Keratinocyte (primary cell): ENCODE measurements around the gene RBL1. TPM values are rescaled to one million over a fixed set of nuclear protein-coding genes. Genes with fewer than 3 reads are reported as not detected.

Experiments
- DNase-seq: peaks from one replicate; pipeline ENCODE4 v3.0.0-alpha.2; 2011; ENCODE audit warnings: low read depth, missing footprints, low spot score
- FAIRE-seq: peaks from 2 replicates; lab custom pipeline; 2011; peaks lifted over from hg19 to GRCh38; lab: Jason Lieb, UNC
- H2AFZ ChIP-seq: 2 replicates; pipeline ENCODE4 v1.6.0; 2012; ENCODE audit warnings: low read length, control low read depth, inconsistent platforms; ENCODE audit not compliant: control insufficient read depth
- H3K27ac ChIP-seq: 2 replicates; pipeline ENCODE4 v1.5.1; 2011; ENCODE audit warnings: low read length; ENCODE audit not compliant: control insufficient read depth, insufficient read depth
- H3K27me3 ChIP-seq: 3 replicates; pipeline ENCODE4 v1.6.0; 2011; ENCODE audit warnings: low read length; ENCODE audit not compliant: control insufficient read depth, insufficient read depth; ENCODE audit errors: extremely low read depth
- H3K36me3 ChIP-seq, 2 experiments: 2 replicates in 1 of 2; 3 replicates in 1 of 2; pipeline ENCODE4 v1.5.1; 2011; ENCODE audit warnings: low read length in 2 of 2, mild to moderate bottlenecking in 1 of 2; ENCODE audit not compliant: control insufficient read depth in 2 of 2, insufficient read depth in 2 of 2; ENCODE audit errors: extremely low read depth in 1 of 2
- H3K4me1 ChIP-seq: 3 replicates; pipeline ENCODE4 v1.5.1; 2011; ENCODE audit warnings: low read length; ENCODE audit not compliant: control insufficient read depth, insufficient read depth; ENCODE audit errors: extremely low read depth
- H3K4me2 ChIP-seq: 3 replicates; pipeline ENCODE4 v1.6.0; 2011; ENCODE audit warnings: low read depth, low read length; ENCODE audit not compliant: control insufficient read depth, insufficient read depth; ENCODE audit errors: extremely low read depth
- H3K4me3 ChIP-seq, 3 experiments: fragments of 200-600 bp in 1 of 3; sonication (generic) in 1 of 3; 2 replicates in 2 of 3; 3 replicates in 1 of 3; pipeline ENCODE4 v1.5.1; 2011 to 2016; ENCODE audit warnings: low read length in 3 of 3, mild to moderate bottlenecking in 3 of 3, control low read depth in 2 of 3, inconsistent platforms in 1 of 3, low read depth in 1 of 3, mixed read lengths in 1 of 3, mixed run types in 1 of 3, moderate library complexity in 1 of 3; ENCODE audit not compliant: control insufficient read depth in 2 of 3, insufficient read depth in 2 of 3; ENCODE audit errors: extremely low read depth in 1 of 3
- H3K79me2 ChIP-seq: 2 replicates; pipeline ENCODE4 v1.6.0; 2012; ENCODE audit warnings: low read length; ENCODE audit not compliant: control insufficient read depth, insufficient read depth
- H3K9ac ChIP-seq: 3 replicates; pipeline ENCODE4 v1.6.0; 2011; ENCODE audit warnings: low read length; ENCODE audit not compliant: control insufficient read depth, insufficient read depth; ENCODE audit errors: extremely low read depth
- H3K9me1 ChIP-seq: 3 replicates; pipeline ENCODE4 v1.6.0; 2011; ENCODE audit warnings: low read length; ENCODE audit not compliant: control insufficient read depth, insufficient read depth; ENCODE audit errors: extremely low read depth
- H3K9me3 ChIP-seq: 2 replicates; pipeline ENCODE4 v1.5.1; 2012; ENCODE audit warnings: low read depth, low read length; ENCODE audit not compliant: control insufficient read depth
- H4K20me1 ChIP-seq: 3 replicates; pipeline ENCODE4 v1.6.0; 2011; ENCODE audit warnings: low read length; ENCODE audit not compliant: control insufficient read depth, insufficient read depth; ENCODE audit errors: extremely low read depth
- EZH2 ChIP-seq: IDR thresholded peaks from one replicate; pipeline ENCODE4 v1.6.1; 2012; ENCODE audit warnings: inconsistent platforms, mild to moderate bottlenecking, low read length, moderate library complexity
- dilution Hi-C: fragments of 300-500 bp; cut with MboI; formaldehyde crosslinking; loops from one replicate; pipeline ENCODE4 v1.7.0; 2020; ENCODE audit warnings: low sequenced_read_pairs; ENCODE audit not compliant: extremely low pct_ligation_motif_present
- polyA plus RNA-seq, 5 experiments: library from polyadenylated mRNA; depleted of rRNA in 3 of 5; stranded (reverse) in 3 of 5; stranded (forward) in 1 of 5; unstranded in 1 of 5; fragments of >200 nt; gene quantifications; 1 replicate in 1 of 5; 2 replicates in 3 of 5; 3 replicates in 1 of 5; pipeline versions ENCODE4 v1.2.1 to v1.2.3, GENCODE V29; 2011 to 2012; ENCODE audit warnings: missing spikeins in 2 of 5, low read depth in 1 of 5, low replicate concordance in 1 of 5
- TF ChIP-seq, protein P1 (sequence below), 3 experiments: IDR thresholded peaks in 1 of 3; conservative IDR thresholded peaks in 1 of 3; optimal IDR thresholded peaks in 1 of 3; 2 replicates in 2 of 3; 3 replicates in 1 of 3; pipeline versions ENCODE3 to v1.5.1; 2011; ENCODE audit warnings: low read length in 3 of 3, mild to moderate bottlenecking in 3 of 3, moderate library complexity in 2 of 3, control low read depth in 1 of 3, inconsistent platforms in 1 of 3; ENCODE audit not compliant: insufficient read depth in 2 of 3; ENCODE audit errors: extremely low read depth in 1 of 3

The RBL1 gene
- polyA plus RNA-seq, 1 donor (not counting 4 experiments of a cell fraction or from before 2014, with no cell fraction given): 4.5 TPM

DNA sequence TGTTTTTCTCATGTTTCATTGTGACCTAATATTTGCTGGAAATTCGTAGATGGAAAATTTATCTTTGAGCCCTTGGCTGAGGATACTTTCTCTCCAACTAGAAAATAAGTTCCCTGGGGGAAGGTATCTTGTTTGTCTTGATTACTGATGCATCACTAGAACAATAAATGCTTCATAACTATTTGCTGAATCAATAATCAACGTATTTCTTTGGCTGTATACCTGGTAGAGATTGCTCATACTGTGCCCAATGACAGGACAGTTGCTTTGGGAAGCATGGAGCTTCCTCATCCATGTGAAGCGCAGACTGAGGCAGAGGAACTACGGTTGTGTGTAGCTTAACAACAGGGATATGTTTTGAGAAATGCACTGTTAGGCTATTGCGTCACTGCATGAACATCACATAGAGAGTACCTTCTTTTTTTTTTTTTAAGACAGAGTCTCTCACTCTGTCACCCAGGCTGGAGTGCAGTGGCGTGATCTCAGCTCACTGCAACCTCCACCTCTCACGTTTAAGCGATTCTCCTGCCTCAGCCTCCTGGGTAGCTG is 49.1 kb upstream of the RBL1 start:
- TF ChIP-seq, protein P1, sequence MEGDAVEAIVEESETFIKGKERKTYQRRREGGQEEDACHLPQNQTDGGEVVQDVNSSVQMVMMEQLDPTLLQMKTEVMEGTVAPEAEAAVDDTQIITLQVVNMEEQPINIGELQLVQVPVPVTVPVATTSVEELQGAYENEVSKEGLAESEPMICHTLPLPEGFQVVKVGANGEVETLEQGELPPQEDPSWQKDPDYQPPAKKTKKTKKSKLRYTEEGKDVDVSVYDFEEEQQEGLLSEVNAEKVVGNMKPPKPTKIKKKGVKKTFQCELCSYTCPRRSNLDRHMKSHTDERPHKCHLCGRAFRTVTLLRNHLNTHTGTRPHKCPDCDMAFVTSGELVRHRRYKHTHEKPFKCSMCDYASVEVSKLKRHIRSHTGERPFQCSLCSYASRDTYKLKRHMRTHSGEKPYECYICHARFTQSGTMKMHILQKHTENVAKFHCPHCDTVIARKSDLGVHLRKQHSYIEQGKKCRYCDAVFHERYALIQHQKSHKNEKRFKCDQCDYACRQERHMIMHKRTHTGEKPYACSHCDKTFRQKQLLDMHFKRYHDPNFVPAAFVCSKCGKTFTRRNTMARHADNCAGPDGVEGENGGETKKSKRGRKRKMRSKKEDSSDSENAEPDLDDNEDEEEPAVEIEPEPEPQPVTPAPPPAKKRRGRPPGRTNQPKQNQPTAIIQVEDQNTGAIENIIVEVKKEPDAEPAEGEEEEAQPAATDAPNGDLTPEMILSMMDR (optimal IDR thresholded peaks at IDR 0.05 in 1 of 3, IDR thresholded peaks at IDR 0.05 in 1 of 3, conservative IDR thresholded peaks at IDR 0.05 in 1 of 3; ENCODE audit: extremely low read depth in 1 of 3, insufficient read depth in 2 of 3, low read length in 3 of 3): no peak
- no peak for TF ChIP-seq EZH2
- no peaks in the 10 kb centered on the region for H3K4me1 ChIP-seq
- H3K9ac ChIP-seq: no peak overlapping the region
- no peaks in the 10 kb centered on the region for H3K79me2 ChIP-seq
- no peaks in the 10 kb centered on the region for H4K20me1 ChIP-seq
- no peak overlapping the region for H3K4me3 ChIP-seq
- no peaks in the 10 kb centered on the region for H3K9me3 ChIP-seq
- H3K9me1 ChIP-seq: no peaks in the 10 kb centered on the region
- DNase-seq (no peak), FAIRE-seq (no peak)
- H3K36me3 ChIP-seq: no peaks in the 10 kb centered on the region
- peaks cover 4% of the 10 kb centered on the region for H3K27me3 ChIP-seq
- H2AFZ ChIP-seq: no peak overlapping the region
- dilution Hi-C loops: no loop called here
- H3K4me2 ChIP-seq: no peak overlapping the region
- no peak overlapping the region for H3K27ac ChIP-seq

DNA sequence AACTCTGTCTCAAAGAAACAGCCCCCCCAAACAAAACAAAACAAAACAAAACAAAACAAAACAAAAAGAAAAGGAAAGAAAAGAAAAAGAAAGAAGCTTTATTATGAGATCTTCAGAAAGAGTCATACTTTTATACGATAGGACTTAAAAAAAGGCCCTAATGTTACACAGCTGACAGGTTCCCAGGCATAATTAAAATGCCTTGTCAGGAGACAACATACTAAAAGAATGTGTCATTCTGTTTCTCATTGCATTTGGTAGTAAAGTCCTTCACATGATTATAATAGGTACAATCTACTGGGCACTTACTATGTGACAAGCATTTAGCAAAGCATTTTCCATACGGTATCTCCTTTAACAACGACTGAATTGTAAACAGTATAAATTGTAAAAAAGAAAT is 46.9 kb upstream of the RBL1 start:
- DNase-seq (no peak), FAIRE-seq (no peak)
- dilution Hi-C loops: no loop called here
- H3K36me3 ChIP-seq: no peaks in the 10 kb centered on the region
- H3K9me3 ChIP-seq: no peaks in the 10 kb centered on the region
- no peaks in the 10 kb centered on the region for H4K20me1 ChIP-seq
- no peak overlapping the region for H3K4me3 ChIP-seq
- TF ChIP-seq EZH2: no peak
- TF ChIP-seq, protein P1 (optimal IDR thresholded peaks at IDR 0.05 in 1 of 3, IDR thresholded peaks at IDR 0.05 in 1 of 3, conservative IDR thresholded peaks at IDR 0.05 in 1 of 3; ENCODE audit: extremely low read depth in 1 of 3, insufficient read depth in 2 of 3, low read length in 3 of 3): no peak
- H3K27ac ChIP-seq: no peak overlapping the region
- peaks cover 4% of the 10 kb centered on the region for H3K27me3 ChIP-seq
- H3K4me2 ChIP-seq: no peak overlapping the region
- H3K9me1 ChIP-seq: no peaks in the 10 kb centered on the region
- H3K79me2 ChIP-seq: no peaks in the 10 kb centered on the region
- no peak overlapping the region for H3K9ac ChIP-seq
- H3K4me1 ChIP-seq: no peaks in the 10 kb centered on the region
- H2AFZ ChIP-seq: no peak overlapping the region
